MM.1S (cell line): ENCODE data around the gene SLC1A2.

Experiments used
- DNase-seq: peaks from one replicate; pipeline ENCODE4 v3.0.0-alpha.2; 2015
- H2AFZ ChIP-seq: fragments of 300-600 bp; sonication (generic); 2 replicates; pipeline ENCODE4 v1.6.0; 2016; ENCODE audit warnings: antibody characterized with exemption, low read length
- H3F3A ChIP-seq: fragments of 300-600 bp; sonication (generic); 2 replicates; pipeline ENCODE4 v1.6.1; 2016; ENCODE audit warnings: mild to moderate bottlenecking, antibody characterized with exemption, low read length, moderate library complexity, mixed read lengths; ENCODE audit not compliant: insufficient read depth
- H3K27ac ChIP-seq: fragments of 300-600 bp; sonication (generic); 2 replicates; pipeline ENCODE4 v1.5.1; 2016; ENCODE audit warnings: mild to moderate bottlenecking, low read length
- H3K27me3 ChIP-seq: fragments of 300-600 bp; sonication (generic); replicated peaks from 2 replicates; pipeline ENCODE4 v1.6.0; 2016; ENCODE audit warnings: low read length; ENCODE audit not compliant: insufficient read depth
- H3K36me3 ChIP-seq: fragments of 300-600 bp; sonication (generic); replicated peaks from 2 replicates; pipeline ENCODE4 v1.6.1; 2016; ENCODE audit warnings: mild to moderate bottlenecking, low read length, mixed read lengths; ENCODE audit not compliant: insufficient read depth
- H3K4me1 ChIP-seq: fragments of 300-600 bp; sonication (generic); 2 replicates; pipeline ENCODE4 v1.6.1; 2016; ENCODE audit warnings: low read length, mixed read lengths
- H3K4me2 ChIP-seq: fragments of 300-600 bp; sonication (generic); 2 replicates; pipeline ENCODE4 v1.6.0; 2016; ENCODE audit warnings: low read depth, low read length
- H3K4me3 ChIP-seq: fragments of 300-600 bp; sonication (generic); 2 replicates; pipeline ENCODE4 v1.5.1; 2016; ENCODE audit warnings: low read length, mixed read lengths
- H3K79me2 ChIP-seq: fragments of 300-600 bp; sonication (generic); 2 replicates; pipeline ENCODE4 v1.6.1; 2016; ENCODE audit warnings: mixed run types, low read length, mixed read lengths
- H3K9ac ChIP-seq: fragments of 300-600 bp; sonication (generic); 2 replicates; pipeline ENCODE4 v1.6.1; 2016; ENCODE audit warnings: low read length, mixed read lengths
- H3K9me2 ChIP-seq: fragments of 300-600 bp; sonication (generic); replicated peaks from 2 replicates; pipeline ENCODE4 v1.6.1; 2016; ENCODE audit warnings: mild to moderate bottlenecking, low read length, mixed read lengths; ENCODE audit not compliant: insufficient read depth
- H3K9me3 ChIP-seq: fragments of 300-600 bp; sonication (generic); replicated peaks from 2 replicates; pipeline ENCODE4 v1.6.1; 2016; ENCODE audit warnings: mild to moderate bottlenecking, low read length, mixed read lengths; ENCODE audit not compliant: insufficient read depth
- H4K20me1 ChIP-seq: fragments of 300-600 bp; sonication (generic); 2 replicates; pipeline ENCODE4 v1.6.1; 2016; ENCODE audit warnings: mild to moderate bottlenecking, low read length, moderate library complexity, mixed read lengths; ENCODE audit not compliant: insufficient read depth
- CTCF ChIP-seq: fragments of 300-600 bp; sonication (generic); IDR thresholded peaks from 2 replicates; pipeline ENCODE4 v1.5.1; 2016; ENCODE audit warnings: antibody characterized with exemption, low read length, mixed read lengths
- EZH2 ChIP-seq: fragments of 300-600 bp; sonication (generic); optimal IDR thresholded peaks from 2 replicates; pipeline ENCODE3; 2017; ENCODE audit warnings: low read depth, mild to moderate bottlenecking, antibody characterized with exemption, low read length, mixed read lengths
- EZH2phosphoT487 ChIP-seq: fragments of 300-600 bp; sonication (generic); IDR thresholded peaks from 2 replicates; pipeline ENCODE4 v1.6.1; 2018; ENCODE audit warnings: antibody characterized with exemption, low read length

SLC1A2 gene

GRCh38 chr11:35402751-35403660 lies 16.4 kb downstream of the SLC1A2 start:
- Histone ChIP-seq H3K4me2 (no peak overlapping the region), H3K9ac (no peak overlapping the region), H3K27me3 (no peaks in the 10 kb centered on the region), H3K79me2 (no peaks in the 10 kb centered on the region), H3K9me2 (no peaks in the 10 kb centered on the region), H2AFZ (no peak overlapping the region), H3K27ac (no peak overlapping the region), H4K20me1 (no peaks in the 10 kb centered on the region), H3K36me3 (no peaks in the 10 kb centered on the region), H3F3A (no peaks in the 10 kb centered on the region), H3K4me3 (no peak overlapping the region), H3K9me3 (no peaks in the 10 kb centered on the region), H3K4me1 (no peaks in the 10 kb centered on the region)
- no peak for DNase-seq
- TF ChIP-seq EZH2phosphoT487 (no peak), CTCF (no peak), EZH2 (no peak)

- no peak overlapping the region for H3K4me3 ChIP-seq
- TF ChIP-seq CTCF: no peak
- TF ChIP-seq EZH2phosphoT487: no peak
- no peak for TF ChIP-seq EZH2
- no peak overlapping the region for H3K27ac ChIP-seq
- no peaks in the 10 kb centered on the region for H3K9me3 ChIP-seq
- no peaks in the 10 kb centered on the region for H3K9me2 ChIP-seq
- H3F3A ChIP-seq: no peaks in the 10 kb centered on the region
- no peaks in the 10 kb centered on the region for H4K20me1 ChIP-seq
- H3K4me2 ChIP-seq: no peak overlapping the region
- no peak for DNase-seq
- H3K79me2 ChIP-seq: no peaks in the 10 kb centered on the region
- no peak overlapping the region for H3K9ac ChIP-seq
- 0 out of 2 replicates have a peak, but pooled peaks cover 7% of the 10 kb centered on the region for H3K4me1 ChIP-seq
- no peaks in the 10 kb centered on the region for H3K36me3 ChIP-seq
- H2AFZ ChIP-seq: no peak overlapping the region
- H3K27me3 ChIP-seq: no peaks in the 10 kb centered on the region
These were observed 20.5 kb downstream of the SLC1A2 start for GRCh38 chr11:35398881-35399280.

- Histone ChIP-seq H3K27me3 (no peaks in the 10 kb centered on the region), H3K4me3 (no peak overlapping the region), H3K9ac (no peak overlapping the region), H3K36me3 (no peaks in the 10 kb centered on the region), H3K27ac (no peak overlapping the region), H3K4me2 (no peak overlapping the region), H3K79me2 (no peaks in the 10 kb centered on the region), H4K20me1 (no peaks in the 10 kb centered on the region), H3K9me3 (no peaks in the 10 kb centered on the region), H2AFZ (peak overlapping the region; percentile 56), H3K9me2 (no peaks in the 10 kb centered on the region), H3F3A (no peaks in the 10 kb centered on the region), H3K4me1 (0 out of 2 replicates have a peak, but pooled peaks cover 7% of the 10 kb centered on the region)
- TF ChIP-seq CTCF (no peak), EZH2 (no peak), EZH2phosphoT487 (no peak)
- DNase-seq: no peak
These were observed 24.4 kb downstream of the SLC1A2 start for GRCh38 chr11:35394941-35395340.
